ENCODE measurements around the gene SPPL2C. TPM values are rescaled to one million over a fixed set of nuclear protein-coding genes. Genes with fewer than 3 reads are reported as not detected.

The SPPL2C gene
- polyA plus RNA-seq: not detected

DNA sequence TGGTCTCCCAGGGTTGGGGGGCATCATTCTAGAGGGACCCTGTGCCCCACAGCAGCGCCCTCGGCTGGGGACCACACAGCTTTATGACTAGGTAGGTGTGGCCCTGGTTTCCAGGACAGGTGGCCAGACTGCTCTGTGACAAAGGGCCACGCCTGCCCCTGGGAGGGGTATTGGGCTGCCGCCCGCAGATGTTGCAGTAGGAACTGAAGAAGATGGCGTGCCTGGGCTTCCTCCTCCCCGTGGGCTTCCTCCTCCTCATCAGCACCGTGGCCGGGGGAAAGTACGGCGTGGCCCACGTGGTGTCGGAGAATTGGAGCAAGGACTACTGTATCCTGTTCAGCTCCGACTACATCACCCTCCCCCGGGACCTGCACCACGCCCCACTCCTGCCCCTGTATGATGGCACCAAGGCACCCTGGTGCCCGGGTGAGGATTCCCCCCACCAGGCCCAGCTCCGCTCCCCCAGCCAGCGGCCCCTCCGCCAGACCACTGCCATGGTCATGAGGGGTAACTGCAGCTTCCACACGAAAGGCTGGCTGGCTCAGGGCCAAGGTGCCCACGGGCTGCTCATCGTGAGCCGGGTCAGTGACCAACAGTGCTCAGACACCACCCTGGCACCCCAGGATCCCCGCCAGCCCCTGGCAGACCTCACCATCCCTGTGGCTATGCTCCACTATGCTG, at the start of gene SPPL2C:
TSS of gene SPPL2C (plus strand) at position 187 of the 681 bp plus-strand sequence. CDS start at position 213, 26 bp downstream.
- 79% methylated on average over 25 of the region's 25 CpGs for WGBS, 2 donors
- no peaks in the 10 kb centered on the region for H3K9me3 ChIP-seq (ENCODE audit: control insufficient read depth in 2 of 2, insufficient read depth in 1 of 2, low read depth in 1 of 2, low read length in 1 of 2)
- H3K4me1 ChIP-seq (ENCODE audit: control insufficient read depth in 2 of 2, insufficient read depth in 2 of 2, low read length in 1 of 2): no peaks in the 10 kb centered on the region
- no peaks in the 10 kb centered on the region for H3K27me3 ChIP-seq (ENCODE audit: control insufficient read depth in 1 of 2, insufficient read depth in 2 of 2, low read length in 2 of 2)
- H3K36me3 ChIP-seq (ENCODE audit: control insufficient read depth in 2 of 2, insufficient read depth in 2 of 2, low read length in 1 of 2): no peaks in the 10 kb centered on the region
- H3K27ac ChIP-seq (ENCODE audit: low read depth in 2 of 2, low read length in 1 of 2): no peak within 1 kb of the TSS
- no peak within 1 kb of the TSS for H3K4me3 ChIP-seq (ENCODE audit: low read depth in 1 of 2, low read length in 2 of 2)

- 28 to 29% methylated on average over 2 of the region's 2 CpGs for WGBS, 2 donors
- H3K4me1 ChIP-seq (ENCODE audit: control insufficient read depth in 2 of 2, insufficient read depth in 2 of 2, low read length in 1 of 2): no peaks in the 10 kb centered on the region
- H3K9me3 ChIP-seq (ENCODE audit: control insufficient read depth in 2 of 2, insufficient read depth in 1 of 2, low read depth in 1 of 2, low read length in 1 of 2): no peaks in the 10 kb centered on the region
- no peak overlapping the region for H3K4me3 ChIP-seq (ENCODE audit: low read depth in 1 of 2, low read length in 2 of 2)
- no peak overlapping the region for H3K27ac ChIP-seq (ENCODE audit: low read depth in 2 of 2, low read length in 1 of 2)
- H3K27me3 ChIP-seq (ENCODE audit: control insufficient read depth in 1 of 2, insufficient read depth in 2 of 2, low read length in 2 of 2): no peaks in the 10 kb centered on the region
- H3K36me3 ChIP-seq (ENCODE audit: control insufficient read depth in 2 of 2, insufficient read depth in 2 of 2, low read length in 1 of 2): no peaks in the 10 kb centered on the region
Measured at GRCh38 chr17:45800816-45801215, 43.9 kb upstream of the SPPL2C start.

DNA sequence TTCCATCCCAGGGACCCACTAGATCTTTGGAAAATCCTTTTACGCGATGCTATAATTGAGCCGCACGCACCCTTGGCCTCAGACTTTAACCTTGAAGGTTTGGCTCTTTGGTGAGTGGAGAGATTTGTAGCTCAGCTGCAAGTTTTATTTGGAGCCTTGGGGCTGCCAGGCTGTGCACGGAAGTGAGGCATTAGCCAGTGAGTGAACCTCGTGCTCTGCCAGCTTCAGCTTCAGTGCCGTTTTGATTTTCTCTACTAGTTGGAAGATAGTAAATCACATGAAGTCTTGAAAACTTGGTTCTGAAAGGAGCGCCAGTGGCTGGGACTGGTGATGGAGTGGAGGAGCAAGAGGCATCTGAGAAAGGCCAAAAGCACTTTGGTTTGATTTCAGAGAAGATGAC, 43.3 kb upstream of the SPPL2C start:
- 63 to 71% methylated on average over 8 of the region's 8 CpGs for WGBS, 2 donors
- Histone ChIP-seq H3K36me3 (ENCODE audit: control insufficient read depth in 2 of 2, insufficient read depth in 2 of 2, low read length in 1 of 2) (no peaks in the 10 kb centered on the region), H3K27me3 (ENCODE audit: control insufficient read depth in 1 of 2, insufficient read depth in 2 of 2, low read length in 2 of 2) (no peaks in the 10 kb centered on the region), H3K4me1 (ENCODE audit: control insufficient read depth in 2 of 2, insufficient read depth in 2 of 2, low read length in 1 of 2) (no peaks in the 10 kb centered on the region), H3K4me3 (ENCODE audit: low read depth in 1 of 2, low read length in 2 of 2) (no peak overlapping the region), H3K9me3 (ENCODE audit: control insufficient read depth in 2 of 2, insufficient read depth in 1 of 2, low read depth in 1 of 2, low read length in 1 of 2) (no peaks in the 10 kb centered on the region), H3K27ac (ENCODE audit: low read depth in 2 of 2, low read length in 1 of 2) (no peak overlapping the region)

GRCh38 chr17:45808845-45809244, 35.8 kb upstream of the SPPL2C start:
- Histone ChIP-seq H3K4me1 (ENCODE audit: control insufficient read depth in 2 of 2, insufficient read depth in 2 of 2, low read length in 1 of 2) (no peaks in the 10 kb centered on the region), H3K36me3 (ENCODE audit: control insufficient read depth in 2 of 2, insufficient read depth in 2 of 2, low read length in 1 of 2) (no peaks in the 10 kb centered on the region), H3K9me3 (ENCODE audit: control insufficient read depth in 2 of 2, insufficient read depth in 1 of 2, low read depth in 1 of 2, low read length in 1 of 2) (no peaks in the 10 kb centered on the region), H3K4me3 (ENCODE audit: low read depth in 1 of 2, low read length in 2 of 2) (no peak overlapping the region), H3K27me3 (ENCODE audit: control insufficient read depth in 1 of 2, insufficient read depth in 2 of 2, low read length in 2 of 2) (no peaks in the 10 kb centered on the region), H3K27ac (ENCODE audit: low read depth in 2 of 2, low read length in 1 of 2) (no peak overlapping the region)
- 93% methylated on average over 1 of the region's 1 CpG for WGBS, 2 donors

DNA sequence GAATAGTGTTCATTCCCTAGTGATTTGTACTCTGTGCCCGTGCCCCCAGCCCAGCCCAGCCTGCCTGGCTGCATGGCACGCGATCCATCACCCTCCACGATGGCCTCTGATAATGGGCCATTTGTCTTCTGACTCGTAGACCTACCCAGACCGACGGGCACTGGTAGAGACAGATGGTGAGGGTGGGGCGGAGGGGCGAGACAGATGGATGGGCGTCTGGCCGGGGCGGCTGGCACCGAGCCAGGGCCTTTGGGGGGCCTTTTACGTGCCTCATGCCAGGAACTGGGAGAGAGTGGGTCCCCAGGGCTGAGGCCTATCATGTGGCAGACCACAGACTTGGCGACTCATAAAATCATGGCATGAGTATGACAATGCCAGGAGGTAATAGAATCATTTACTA, 35.2 kb upstream of the SPPL2C start:
- 61 to 63% methylated on average over 15 of the region's 15 CpGs for WGBS, 2 donors
- Histone ChIP-seq H3K27me3 (ENCODE audit: control insufficient read depth in 1 of 2, insufficient read depth in 2 of 2, low read length in 2 of 2) (no peaks in the 10 kb centered on the region), H3K36me3 (ENCODE audit: control insufficient read depth in 2 of 2, insufficient read depth in 2 of 2, low read length in 1 of 2) (no peaks in the 10 kb centered on the region), H3K9me3 (ENCODE audit: control insufficient read depth in 2 of 2, insufficient read depth in 1 of 2, low read depth in 1 of 2, low read length in 1 of 2) (no peaks in the 10 kb centered on the region), H3K4me3 (ENCODE audit: low read depth in 1 of 2, low read length in 2 of 2) (no peak overlapping the region), H3K4me1 (ENCODE audit: control insufficient read depth in 2 of 2, insufficient read depth in 2 of 2, low read length in 1 of 2) (no peaks in the 10 kb centered on the region), H3K27ac (ENCODE audit: low read depth in 2 of 2, low read length in 1 of 2) (no peak overlapping the region)

DNA sequence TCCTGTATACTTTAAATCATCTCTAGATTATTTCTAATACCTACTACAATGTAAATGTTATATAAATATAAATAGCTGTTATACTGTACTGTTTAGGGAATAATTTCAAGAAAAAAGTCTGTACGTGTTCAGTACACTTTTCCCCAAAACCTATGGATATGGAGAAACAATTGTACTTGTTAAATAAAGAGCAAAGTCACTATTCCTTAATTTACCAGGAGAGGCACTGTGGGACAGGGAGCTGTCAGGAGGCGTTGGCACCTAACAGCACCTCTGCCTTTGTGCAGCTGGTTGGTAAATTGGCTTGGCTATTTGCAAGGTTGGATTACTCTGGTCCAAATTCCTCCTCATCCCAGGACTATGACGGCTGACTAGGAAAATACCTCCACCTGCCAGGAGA, 32.6 kb upstream of the SPPL2C start:
- Histone ChIP-seq H3K36me3 (ENCODE audit: control insufficient read depth in 2 of 2, insufficient read depth in 2 of 2, low read length in 1 of 2) (no peaks in the 10 kb centered on the region), H3K4me1 (ENCODE audit: control insufficient read depth in 2 of 2, insufficient read depth in 2 of 2, low read length in 1 of 2) (no peaks in the 10 kb centered on the region), H3K4me3 (ENCODE audit: low read depth in 1 of 2, low read length in 2 of 2) (no peak overlapping the region), H3K27me3 (ENCODE audit: control insufficient read depth in 1 of 2, insufficient read depth in 2 of 2, low read length in 2 of 2) (no peaks in the 10 kb centered on the region), H3K27ac (ENCODE audit: low read depth in 2 of 2, low read length in 1 of 2) (no peak overlapping the region), H3K9me3 (ENCODE audit: control insufficient read depth in 2 of 2, insufficient read depth in 1 of 2, low read depth in 1 of 2, low read length in 1 of 2) (no peaks in the 10 kb centered on the region)
- WGBS, 2 donors: 52 to 61% methylated on average over 3 of the region's 3 CpGs

- Histone ChIP-seq H3K9me3 (ENCODE audit: control insufficient read depth in 2 of 2, insufficient read depth in 1 of 2, low read depth in 1 of 2, low read length in 1 of 2) (no peaks in the 10 kb centered on the region), H3K27ac (ENCODE audit: low read depth in 2 of 2, low read length in 1 of 2) (no peak overlapping the region), H3K4me3 (ENCODE audit: low read depth in 1 of 2, low read length in 2 of 2) (no peak overlapping the region), H3K4me1 (ENCODE audit: control insufficient read depth in 2 of 2, insufficient read depth in 2 of 2, low read length in 1 of 2) (no peaks in the 10 kb centered on the region), H3K27me3 (ENCODE audit: control insufficient read depth in 1 of 2, insufficient read depth in 2 of 2, low read length in 2 of 2) (no peaks in the 10 kb centered on the region), H3K36me3 (ENCODE audit: control insufficient read depth in 2 of 2, insufficient read depth in 2 of 2, low read length in 1 of 2) (no peaks in the 10 kb centered on the region)
- WGBS, 2 donors: 31 to 39% methylated on average over 20 to 22 of the region's 22 CpGs
Measured at GRCh38 chr17:45813048-45813725, 31.5 kb upstream of the SPPL2C start.

- H3K4me1 ChIP-seq (ENCODE audit: control insufficient read depth in 2 of 2, insufficient read depth in 2 of 2, low read length in 1 of 2): no peaks in the 10 kb centered on the region
- no peaks in the 10 kb centered on the region for H3K36me3 ChIP-seq (ENCODE audit: control insufficient read depth in 2 of 2, insufficient read depth in 2 of 2, low read length in 1 of 2)
- H3K4me3 ChIP-seq (ENCODE audit: low read depth in 1 of 2, low read length in 2 of 2): no peak overlapping the region
- H3K9me3 ChIP-seq (ENCODE audit: control insufficient read depth in 2 of 2, insufficient read depth in 1 of 2, low read depth in 1 of 2, low read length in 1 of 2): no peaks in the 10 kb centered on the region
- WGBS, 2 donors: 82 to 83% methylated on average over 17 of the region's 17 CpGs
- no peak overlapping the region for H3K27ac ChIP-seq (ENCODE audit: low read depth in 2 of 2, low read length in 1 of 2)
- no peaks in the 10 kb centered on the region for H3K27me3 ChIP-seq (ENCODE audit: control insufficient read depth in 1 of 2, insufficient read depth in 2 of 2, low read length in 2 of 2)
Measured at GRCh38 chr17:45814622-45815606, 29.8 kb upstream of the SPPL2C start.

- H3K36me3 ChIP-seq (ENCODE audit: control insufficient read depth in 2 of 2, insufficient read depth in 2 of 2, low read length in 1 of 2): no peaks in the 10 kb centered on the region
- no peak overlapping the region for H3K27ac ChIP-seq (ENCODE audit: low read depth in 2 of 2, low read length in 1 of 2)
- no peaks in the 10 kb centered on the region for H3K4me1 ChIP-seq (ENCODE audit: control insufficient read depth in 2 of 2, insufficient read depth in 2 of 2, low read length in 1 of 2)
- H3K9me3 ChIP-seq (ENCODE audit: control insufficient read depth in 2 of 2, insufficient read depth in 1 of 2, low read depth in 1 of 2, low read length in 1 of 2): no peaks in the 10 kb centered on the region
- WGBS, 2 donors: 86 to 93% methylated on average over 6 of the region's 6 CpGs
- no peak overlapping the region for H3K4me3 ChIP-seq (ENCODE audit: low read depth in 1 of 2, low read length in 2 of 2)
- H3K27me3 ChIP-seq (ENCODE audit: control insufficient read depth in 1 of 2, insufficient read depth in 2 of 2, low read length in 2 of 2): no peaks in the 10 kb centered on the region
Measured at GRCh38 chr17:45815752-45816151, 28.9 kb upstream of the SPPL2C start.

All from esophagus (tissue), 2 donors.